ENCODE data around the gene SESN2. TPM values are rescaled to one million over a fixed set of nuclear protein-coding genes. Genes with fewer than 3 reads are reported as not detected.
A peak's percentile ranks its signal among the peaks of the same experiment; 100 is the strongest.

SESN2 gene
- total RNA-seq, 1 donor from 2014 or later = 5.1 TPM

DNA sequence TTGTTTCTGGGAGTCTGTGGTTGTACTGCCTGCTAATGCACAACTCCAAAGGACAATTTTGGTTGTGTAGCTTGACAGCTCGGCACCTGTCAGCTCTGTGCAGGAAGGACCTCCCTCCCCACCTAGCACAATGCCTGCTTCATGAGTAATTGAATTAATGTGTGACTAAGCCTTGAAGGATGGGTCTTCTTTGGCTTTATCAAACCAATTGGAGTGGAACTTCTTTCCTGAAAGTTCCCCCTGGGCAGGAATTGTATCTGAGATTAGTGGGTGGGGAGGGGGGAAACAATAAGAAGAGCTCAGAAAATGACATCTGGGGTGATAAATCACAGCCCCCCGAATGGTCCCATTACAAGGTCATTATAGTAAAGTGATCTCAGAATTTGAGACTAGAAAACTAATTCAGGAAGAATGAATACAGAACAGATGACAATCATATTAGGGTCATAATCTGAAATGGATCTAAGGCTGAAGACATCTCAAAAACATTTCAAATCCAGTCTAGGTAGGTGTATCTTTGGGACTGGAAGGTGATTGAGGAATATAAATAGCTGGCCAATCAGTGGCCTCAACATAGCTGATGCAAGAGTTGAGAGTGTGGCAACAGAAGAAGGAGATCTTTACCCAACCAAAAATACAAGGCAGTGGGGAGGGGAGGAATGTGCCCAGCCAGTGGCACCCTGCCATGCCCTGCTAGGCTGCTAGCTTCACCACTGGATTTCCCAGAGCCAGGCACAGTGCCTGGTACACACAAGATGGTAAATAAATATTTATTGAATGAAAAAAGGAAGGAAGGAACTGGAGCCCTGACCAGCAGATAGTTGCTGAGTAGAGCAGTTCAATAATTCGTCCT is 10.1 kb upstream of the SESN2 start:
- no peak for DNase-seq

DNA sequence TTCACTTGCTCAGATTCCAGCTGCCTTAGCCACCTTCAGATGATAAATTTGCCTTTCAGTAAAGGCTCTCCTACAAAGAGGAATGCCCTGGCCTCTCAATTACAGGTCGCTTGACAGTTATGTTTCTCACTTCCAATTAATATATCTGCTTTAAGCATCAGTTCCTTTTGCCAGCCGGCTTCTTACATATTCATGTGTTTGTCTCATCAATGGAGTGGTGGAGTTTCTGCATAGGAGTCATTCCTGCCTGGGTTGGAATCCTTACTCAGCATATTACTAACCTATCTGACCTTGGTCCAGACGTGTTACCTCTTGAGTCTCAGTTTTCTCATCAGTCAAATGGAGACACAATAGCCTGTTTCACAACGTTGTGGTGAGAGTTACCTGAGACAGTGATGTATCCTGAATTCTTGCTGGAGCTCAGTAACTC is 9.4 kb upstream of the SESN2 start:
- DNase-seq = no peak

- DNase-seq = no peak
Observed at GRCh38 chr1:28256197-28256827, 3.0 kb upstream of the SESN2 start.

GRCh38 chr1:28257736-28258135 is 1.6 kb upstream of the SESN2 start:
- DNase-seq = no peak

DNA sequence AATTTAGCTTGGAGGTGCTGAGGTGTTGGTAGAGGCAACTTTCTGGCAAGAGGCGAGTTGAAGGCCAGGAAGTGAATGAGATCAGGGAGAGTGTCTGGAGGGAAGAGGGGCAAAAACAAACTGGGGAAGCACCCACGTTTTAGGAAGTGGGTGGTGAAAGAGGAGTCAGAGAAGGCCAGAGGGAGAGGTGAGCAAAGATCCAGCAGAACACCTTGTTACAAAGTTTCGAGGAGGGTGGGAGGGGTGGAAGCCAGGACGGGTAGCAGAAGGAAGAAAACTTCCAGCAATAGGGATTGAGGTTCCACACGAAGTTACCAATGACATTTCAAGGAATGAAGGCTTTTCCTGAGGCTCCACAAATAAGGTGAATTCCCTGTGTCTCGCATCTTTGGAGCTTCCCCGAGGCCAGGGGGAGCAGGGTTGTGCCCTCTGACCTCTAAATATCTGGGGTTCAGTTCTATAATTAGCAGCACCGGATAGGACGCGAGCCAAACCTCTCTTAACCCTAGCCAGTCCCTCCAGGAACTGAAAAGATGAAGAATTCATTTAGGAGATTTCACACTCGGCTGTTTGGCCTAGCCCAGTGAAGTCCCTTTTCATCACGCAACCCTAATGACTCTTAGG is 578 bp upstream of the SESN2 start:
- no peak for DNase-seq

GRCh38 chr1:28259934-28260802 is 850 bp downstream of the SESN2 start:
- peak; percentile 29 for DNase-seq

DNA sequence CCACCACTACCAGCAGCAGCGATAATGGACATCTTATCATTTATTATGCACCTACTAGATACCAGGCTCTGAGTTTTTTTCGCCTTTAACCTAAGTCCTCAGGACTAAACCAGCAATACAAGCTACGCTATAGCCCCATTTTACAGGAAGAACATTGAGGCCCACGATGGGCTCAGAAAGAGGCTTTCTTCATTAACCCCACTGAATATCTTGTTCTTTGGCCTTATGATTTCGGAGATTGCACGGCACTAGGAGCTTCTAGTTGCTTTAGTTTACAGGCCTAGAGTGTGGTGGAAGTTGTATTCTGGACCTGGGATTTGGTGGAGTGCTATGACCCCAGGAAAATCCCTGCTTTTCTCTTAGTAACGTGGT is 1.5 kb downstream of the SESN2 start:
- no peak for DNase-seq

DNA sequence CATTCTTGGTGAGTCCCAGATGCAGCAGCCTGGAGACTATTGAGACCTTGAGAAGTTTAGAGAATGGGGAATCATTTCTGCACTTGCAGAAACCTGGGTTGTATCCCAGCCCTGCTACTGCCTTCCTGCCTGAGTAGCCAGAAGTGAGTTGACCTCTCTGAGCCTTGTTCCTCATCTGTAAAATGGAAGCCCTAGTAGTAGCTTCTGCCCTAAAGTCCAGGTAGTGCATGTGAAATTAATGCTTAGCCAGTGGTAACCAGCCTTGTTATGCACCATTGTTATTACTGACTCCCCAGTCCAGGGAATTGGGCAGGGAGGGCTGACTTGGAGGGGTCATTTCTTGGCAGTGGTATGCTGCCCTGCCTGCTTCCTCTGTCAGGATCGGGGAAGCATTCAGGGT is 5.6 kb downstream of the SESN2 start:
- DNase-seq = no peak

DNA sequence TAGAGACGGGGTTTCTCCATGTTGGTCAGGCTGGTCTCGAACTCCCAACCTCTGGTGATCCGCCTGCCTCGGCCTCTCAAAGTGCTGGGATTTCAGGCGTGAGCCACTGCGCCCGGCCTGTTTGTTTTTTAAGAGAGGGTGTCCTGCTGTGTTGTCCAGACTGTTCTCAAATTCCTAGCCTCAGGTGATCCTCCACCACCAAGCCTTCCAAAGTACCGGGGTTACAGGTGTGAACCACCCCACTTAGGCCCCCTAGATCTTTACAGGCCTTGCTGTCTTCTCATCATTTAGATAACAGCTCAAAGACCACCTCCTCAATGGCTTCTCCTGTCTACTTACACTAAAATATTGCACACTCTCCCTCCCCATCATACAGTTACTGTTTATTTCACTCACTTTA is 6.3 kb downstream of the SESN2 start:
- no peak for DNase-seq

GRCh38 chr1:28266920-28267322 is 7.6 kb downstream of the SESN2 start:
- no peak for DNase-seq

DNA sequence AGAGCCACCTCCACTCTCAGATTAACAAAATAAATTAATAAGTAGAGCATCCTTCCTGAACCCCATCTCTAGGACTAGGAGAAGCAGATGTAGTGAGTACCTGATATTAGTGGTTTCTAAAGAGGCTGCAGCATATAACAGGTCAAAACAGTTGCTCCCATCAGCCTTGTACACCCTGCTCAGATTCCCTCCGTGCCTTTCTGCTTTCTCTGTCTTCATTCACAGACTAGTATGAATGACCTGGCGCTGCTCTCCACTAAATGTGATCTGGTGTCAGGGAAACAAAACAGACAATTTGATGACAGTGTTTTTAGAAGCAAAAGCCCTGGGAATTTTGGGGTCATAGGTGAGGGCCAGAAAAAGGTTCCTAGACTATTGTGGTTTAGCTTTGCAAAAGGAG is 8.3 kb downstream of the SESN2 start:
- no peak for DNase-seq

- no peak for DNase-seq
Observed at GRCh38 chr1:28269529-28269928, 10.2 kb downstream of the SESN2 start.

- no peak for DNase-seq
Observed at GRCh38 chr1:28272215-28272852, 13.0 kb downstream of the SESN2 start.

DNA sequence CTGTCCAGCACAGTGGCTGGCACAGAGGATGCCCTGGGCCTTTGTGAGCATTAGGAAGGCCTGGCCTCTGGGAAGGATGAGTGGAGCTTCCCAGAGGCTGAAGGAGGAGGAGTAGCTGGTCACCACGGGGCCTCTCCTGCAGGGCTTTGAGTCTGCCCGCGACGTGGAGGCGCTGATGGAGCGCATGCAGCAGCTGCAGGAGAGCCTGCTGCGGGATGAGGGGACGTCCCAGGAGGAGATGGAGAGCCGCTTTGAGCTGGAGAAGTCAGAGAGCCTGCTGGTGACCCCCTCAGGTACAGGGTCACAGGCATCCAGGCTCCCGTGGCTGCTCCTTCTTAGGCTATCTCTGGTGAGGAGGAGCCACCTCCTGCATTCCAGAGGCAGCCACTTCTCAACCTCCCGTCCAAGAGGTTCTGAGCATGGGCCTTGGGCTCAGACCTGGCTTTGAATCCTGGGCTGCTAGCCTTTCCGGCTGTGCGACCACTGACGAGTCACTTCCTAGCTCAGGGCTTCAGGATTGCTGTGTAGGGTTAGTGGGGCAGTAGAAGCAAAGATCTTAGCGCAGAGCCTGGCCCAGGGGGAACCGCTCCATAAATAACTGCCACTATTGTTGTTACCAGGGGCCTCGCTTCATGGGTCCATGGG is 14.0 kb downstream of the SESN2 start:
- no peak for DNase-seq

DNA sequence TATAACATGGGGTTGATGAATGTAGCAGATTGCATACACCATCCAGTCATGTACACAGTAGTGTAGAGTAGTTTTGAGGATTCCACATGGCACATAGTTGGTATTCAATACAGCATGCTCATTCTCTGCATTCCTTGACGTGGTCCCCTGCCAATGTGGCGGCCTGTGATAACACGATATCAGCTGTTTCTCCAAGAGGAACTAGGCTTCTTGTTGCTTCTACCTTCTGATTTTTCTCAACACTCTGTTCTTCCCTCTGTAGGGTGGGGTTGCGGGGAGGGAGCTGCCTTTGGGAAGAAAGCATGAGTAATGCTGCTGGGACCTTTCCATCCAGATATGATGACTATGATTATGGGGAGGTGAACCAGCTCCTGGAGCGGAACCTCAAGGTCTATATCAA is 19.4 kb downstream of the SESN2 start:
- DNase-seq = no peak

DNA sequence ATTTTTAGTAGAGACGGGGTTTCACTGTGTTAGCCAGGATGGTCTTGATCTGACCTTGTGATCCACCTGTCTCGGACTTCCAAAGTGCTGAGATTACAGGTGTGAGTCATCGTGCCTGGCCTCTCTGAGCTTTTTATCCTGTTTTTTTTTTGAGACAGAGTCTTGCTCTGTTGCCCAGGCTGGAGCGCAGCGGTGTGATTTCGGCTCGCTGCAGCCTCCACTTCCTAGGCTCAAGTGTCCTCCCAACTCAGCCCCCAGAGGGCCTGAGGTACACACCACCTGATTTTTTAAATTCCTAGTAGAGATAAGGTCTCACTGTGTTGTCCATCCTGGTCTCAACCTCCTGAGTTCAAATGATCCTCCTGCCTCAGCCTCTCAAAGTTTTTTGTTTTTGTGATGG is 20.4 kb downstream of the SESN2 start:
- DNase-seq = no peak

GRCh38 chr1:28280501-28280900 is 21.2 kb downstream of the SESN2 start:
- no peak for DNase-seq

GRCh38 chr1:28280977-28281381 is 21.7 kb downstream of the SESN2 start:
- no peak for DNase-seq

DNA sequence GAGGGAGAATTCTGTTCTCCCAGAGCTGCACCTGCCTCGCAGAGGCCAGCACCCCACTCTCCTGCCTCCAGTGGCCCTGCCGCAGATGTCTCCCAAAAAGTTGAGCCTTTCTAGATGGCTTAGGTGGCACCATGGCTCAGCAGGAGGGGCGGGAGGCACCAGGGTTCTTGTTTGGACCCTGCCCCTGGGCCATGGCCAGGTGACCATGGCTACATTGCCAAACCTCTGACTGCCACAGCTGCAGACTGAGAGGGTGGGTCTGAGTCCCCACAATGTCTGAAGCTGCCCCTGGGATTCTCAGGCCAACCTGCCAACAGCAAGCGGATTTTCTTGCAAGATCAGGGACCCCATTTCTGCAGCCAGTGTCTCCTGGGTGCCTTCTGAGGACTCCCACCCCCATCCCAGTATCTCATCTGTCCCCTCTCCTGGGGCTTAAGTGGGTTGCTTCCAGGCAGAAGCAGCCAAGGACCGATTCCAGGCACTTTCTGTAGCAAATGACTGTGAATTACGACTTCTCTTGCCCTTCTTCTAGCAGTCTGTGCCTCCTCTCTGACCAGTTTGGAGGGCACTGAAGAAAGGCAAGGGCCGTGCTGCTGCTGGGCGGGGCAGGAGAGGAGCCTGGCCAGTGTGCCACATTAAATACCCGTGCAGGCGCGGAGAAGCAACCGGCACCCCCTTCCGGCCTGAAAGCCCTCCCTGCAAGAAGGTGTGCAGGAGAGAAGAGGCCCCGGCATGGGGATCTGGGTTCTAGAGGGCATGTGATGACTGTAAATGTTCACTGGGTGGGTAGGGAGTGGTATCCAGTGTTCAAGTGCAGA is 22.5 kb downstream of the SESN2 start:
- DNase-seq = no peak

All from occipital lobe (tissue), 2 donors.